ENCODE measurements around the gene ATP1A1. TPM values are rescaled to one million over a fixed set of nuclear protein-coding genes. Genes with fewer than 3 reads are reported as not detected.

Gene ATP1A1
- total RNA-seq, 1 donor from 2014 or later: 261 TPM

GRCh38 chr1:116334015-116334547 is 39.0 kb upstream of the ATP1A1 start:
- DNase-seq (ENCODE audit: low read depth): peak; percentile 47
- no peak for TF ChIP-seq CTCF (conservative IDR thresholded peaks at IDR 0.05; ENCODE audit: low read depth, low read length)
- no peak overlapping the region for H3K4me3 ChIP-seq (ENCODE audit: low read depth, low read length)

GRCh38 chr1:116334868-116335635 is 38.0 kb upstream of the ATP1A1 start:
- TF ChIP-seq CTCF (conservative IDR thresholded peaks at IDR 0.05; ENCODE audit: low read depth, low read length): no peak
- DNase-seq (ENCODE audit: low read depth): no peak

GRCh38 chr1:116335850-116336624 is 37.0 kb upstream of the ATP1A1 start:
- H3K4me3 ChIP-seq (ENCODE audit: low read depth, low read length): no peak overlapping the region
- no peak for DNase-seq (ENCODE audit: low read depth)
- TF ChIP-seq CTCF (conservative IDR thresholded peaks at IDR 0.05; ENCODE audit: low read depth, low read length): no peak

More at GRCh38 chr1:116334868-116335635, 38.0 kb upstream of the ATP1A1 start:
- H3K4me3 ChIP-seq (ENCODE audit: low read depth, low read length): no peak overlapping the region

- H3K4me3 ChIP-seq (ENCODE audit: low read depth, low read length): no peak overlapping the region
- no peak for DNase-seq (ENCODE audit: low read depth)
- TF ChIP-seq CTCF (conservative IDR thresholded peaks at IDR 0.05; ENCODE audit: low read depth, low read length): no peak
These were observed 35.6 kb upstream of the ATP1A1 start for GRCh38 chr1:116337398-116337797.

- no peak for TF ChIP-seq CTCF (conservative IDR thresholded peaks at IDR 0.05; ENCODE audit: low read depth, low read length)
- DNase-seq (ENCODE audit: low read depth): no peak
These were observed 34.6 kb upstream of the ATP1A1 start for GRCh38 chr1:116338400-116338799.

GRCh38 chr1:116340506-116341231 is 32.4 kb upstream of the ATP1A1 start:
- TF ChIP-seq CTCF (conservative IDR thresholded peaks at IDR 0.05; ENCODE audit: low read depth, low read length): no peak
- H3K4me3 ChIP-seq (ENCODE audit: low read depth, low read length): no peak overlapping the region
- peak; percentile 83 for DNase-seq (ENCODE audit: low read depth)

More at GRCh38 chr1:116338400-116338799, 34.6 kb upstream of the ATP1A1 start:
- H3K4me3 ChIP-seq (ENCODE audit: low read depth, low read length): no peak overlapping the region

Data from epithelial cell of proximal tubule (primary cell).